HepG2 (cell line): ENCODE data around the gene TEX14.

Source experiments
- BCLAF1 ChIP-seq: fragments of 450-650 bp; IDR thresholded peaks from 2 replicates; pipeline ENCODE4 v1.6.1; 2017; ENCODE audit warnings: mild to moderate bottlenecking
- CREB1 ChIP-seq, 2 experiments: fragments of 450-650 bp in 1 of 2; IDR thresholded peaks; 2 replicates each; pipeline ENCODE4 v1.6.1; 2016 to 2017; ENCODE audit warnings: control low read depth in 1 of 2, mild to moderate bottlenecking in 1 of 2, missing compliant biosample characterization in 1 of 2, missing genetic modification characterization in 1 of 2
- DPF2 ChIP-seq: sonication (generic); formaldehyde crosslinking; IDR thresholded peaks from 2 replicates; pipeline ENCODE4 v1.4.0; 2020; ENCODE audit warnings: mild to moderate bottlenecking, low read depth, missing genetic modification reagents, borderline replicate concordance
- GPN1 ChIP-seq: sonication (generic); formaldehyde crosslinking; IDR thresholded peaks from 2 replicates; pipeline ENCODE4 v1.5.1; 2020; ENCODE audit warnings: missing genetic modification reagents, borderline replicate concordance
- PBX3 ChIP-seq: sonication (generic); formaldehyde crosslinking; IDR thresholded peaks from 2 replicates; pipeline ENCODE4 v1.8.1; 2023; ENCODE audit warnings: missing genetic modification reagents, inconsistent platforms, borderline replicate concordance
- POLR2A ChIP-seq, 2 experiments: IDR thresholded peaks; 2 replicates each; pipeline ENCODE4 v1.6.1; 2011; ENCODE audit warnings: low read depth in 2 of 2, low read length in 2 of 2, mild to moderate bottlenecking in 1 of 2, moderate library complexity in 1 of 2; ENCODE audit not compliant: insufficient read depth in 1 of 2
- RFX5 ChIP-seq: IDR thresholded peaks from 2 replicates; pipeline ENCODE4 v1.6.1; 2011; ENCODE audit warnings: low read depth, low read length, improper control_type of control experiment
- SIN3A ChIP-seq: IDR thresholded peaks from 2 replicates; pipeline ENCODE4 v1.6.1; 2011; ENCODE audit warnings: low read depth, mild to moderate bottlenecking, control low read depth, low read length, borderline replicate concordance
- ZNF3 ChIP-seq: IDR thresholded peaks from 2 replicates; pipeline ENCODE4 v1.7.0; 2017; ENCODE audit warnings: inconsistent platforms
- ZNF737 ChIP-seq: sonication (generic); formaldehyde crosslinking; IDR thresholded peaks from 2 replicates; pipeline ENCODE4 v1.5.0; 2020; ENCODE audit warnings: missing genetic modification reagents, mild to moderate bottlenecking, borderline replicate concordance
- ZSCAN12 ChIP-seq: sonication (generic); formaldehyde crosslinking; IDR thresholded peaks from 2 replicates; pipeline ENCODE4 v1.9.0; 2021; ENCODE audit warnings: mild to moderate bottlenecking, missing genetic modification reagents
- TF ChIP-seq, protein P1 (sequence below): IDR thresholded peaks from 2 replicates; pipeline ENCODE4 v1.6.1; 2012; ENCODE audit warnings: inconsistent platforms

DNA sequence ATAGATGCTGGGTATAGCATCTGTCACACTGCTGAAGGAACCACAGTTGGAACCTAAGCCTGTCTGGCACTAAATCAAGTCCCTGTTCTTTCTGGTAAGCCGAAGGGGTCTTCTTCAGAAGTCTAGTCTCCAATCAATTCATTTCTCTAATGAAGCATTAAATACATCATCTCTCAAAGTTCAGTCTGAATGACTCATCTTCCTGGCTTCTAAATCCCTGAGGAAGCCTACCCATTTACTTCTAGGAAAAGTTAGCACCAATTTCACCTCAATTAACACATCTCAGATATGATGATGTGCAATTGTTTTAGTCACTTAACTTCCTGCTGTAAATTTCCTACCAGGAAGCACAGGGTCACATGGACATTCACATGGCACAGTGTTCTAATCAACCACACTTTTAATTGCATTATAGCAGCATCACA is 49.9 kb downstream of the TEX14 start:
- TF ChIP-seq ZNF3 (CRISPR knock-in tag) (no peak), GPN1 (CRISPR knock-in tag) (no peak), POLR2A (IDR thresholded peaks at IDR 0.05; ENCODE audit: insufficient read depth in 1 of 2, low read depth in 2 of 2, low read length in 2 of 2) (no peak), ZSCAN12 (CRISPR knock-in tag) (no peak), PBX3 (CRISPR knock-in tag) (no peak), RFX5 (no peak), CREB1 (IDR thresholded peaks at IDR 0.05) (no peak), CREB1 (CRISPR knock-in tag; IDR thresholded peaks at IDR 0.05) (no peak), DPF2 (CRISPR knock-in tag) (no peak), ZNF737 (no peak), SIN3A (no peak), BCLAF1 (no peak)
- TF ChIP-seq, protein P1, sequence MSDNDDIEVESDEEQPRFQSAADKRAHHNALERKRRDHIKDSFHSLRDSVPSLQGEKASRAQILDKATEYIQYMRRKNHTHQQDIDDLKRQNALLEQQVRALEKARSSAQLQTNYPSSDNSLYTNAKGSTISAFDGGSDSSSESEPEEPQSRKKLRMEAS, result no peak
